Measurements from ENCODE around the gene LAMTOR3. TPM values are rescaled to one million over a fixed set of nuclear protein-coding genes. Genes with fewer than 3 reads are reported as not detected.

Gene LAMTOR3
- total RNA-seq, 1 experiment from 2014 or later = 21.2 TPM

- Mint-ChIP-seq H3K4me1 (peaks cover 9% of the 10 kb centered on the region), H3K27ac (no peak overlapping the region), H3K27me3 (ENCODE audit: low read depth) (no peaks in the 10 kb centered on the region), H3K36me3 (no peaks in the 10 kb centered on the region), H3K9me3 (no peaks in the 10 kb centered on the region), H3K4me3 (no peak overlapping the region)
- DNase-seq (ENCODE audit: low spot score) = no peak
- TF ChIP-seq AFF4 (CRISPR knock-in tag; IDR thresholded peaks at IDR 0.05; ENCODE audit: borderline replicate concordance) (no peak), NFATC4 (CRISPR knock-in tag; IDR thresholded peaks at IDR 0.05) (no peak), ZNF423 (CRISPR knock-in tag; IDR thresholded peaks at IDR 0.05) (no peak), ZNF138 (CRISPR knock-in tag; conservative IDR thresholded peaks at IDR 0.05) (no peak), FOXP1 (CRISPR knock-in tag; IDR thresholded peaks at IDR 0.05; ENCODE audit: borderline replicate concordance) (no peak), GRHL2 (CRISPR knock-in tag; IDR thresholded peaks at IDR 0.05; ENCODE audit: insufficient replicate concordance, severe bottlenecking) (no peak), RELA (CRISPR knock-in tag; IDR thresholded peaks at IDR 0.05; ENCODE audit: borderline replicate concordance) (no peak), JAZF1 (CRISPR knock-in tag; IDR thresholded peaks at IDR 0.05) (no peak), ATF2 (CRISPR knock-in tag; IDR thresholded peaks at IDR 0.05; ENCODE audit: borderline replicate concordance, low read depth) (no peak), SOX15 (CRISPR knock-in tag; IDR thresholded peaks at IDR 0.05) (no peak), ERG (CRISPR knock-in tag; IDR thresholded peaks at IDR 0.05) (no peak), AR (CRISPR knock-in tag; IDR thresholded peaks at IDR 0.05) (no peak), CREM (CRISPR knock-in tag; IDR thresholded peaks at IDR 0.05) (no peak), ESRRA (CRISPR knock-in tag; IDR thresholded peaks at IDR 0.05; ENCODE audit: borderline replicate concordance) (no peak), PRDM15 (CRISPR knock-in tag; IDR thresholded peaks at IDR 0.05) (no peak), HMGA2 (CRISPR knock-in tag; IDR thresholded peaks at IDR 0.05) (no peak), ZNF512 (CRISPR knock-in tag; IDR thresholded peaks at IDR 0.05; ENCODE audit: borderline replicate concordance) (no peak), ZNF416 (CRISPR knock-in tag; IDR thresholded peaks at IDR 0.05) (no peak)
- POLR2A ChIA-PET = no interaction called here
- CTCF ChIA-PET = no interaction called here
- no peak for ATAC-seq
Observed at GRCh38 chr4:99891351-99891750, 2.9 kb downstream of the LAMTOR3 start.
